Activated T-helper 9 cell treated with anti-CD3 and anti-CD28 coated beads, Interleukin-2, amount 50 U/mL, for 16 hours (primary cell): ENCODE results near the gene DNAAF1.

Source experiments
- DNase-seq: peaks from one replicate; pipeline ENCODE4 v3.0.0-alpha.2; 2020; ENCODE audit warnings: low read depth

DNAAF1 gene

GRCh38 chr16:84124257-84125073 is 20.6 kb upstream of the DNAAF1 start:
- no peak for DNase-seq

GRCh38 chr16:84131117-84131516 is 14.0 kb upstream of the DNAAF1 start:
- DNase-seq, result no peak

GRCh38 chr16:84132527-84133285 is 12.4 kb upstream of the DNAAF1 start:
- DNase-seq, result no peak

GRCh38 chr16:84136331-84137125 is 8.6 kb upstream of the DNAAF1 start:
- DNase-seq, result no peak

GRCh38 chr16:84137287-84137686 is 7.8 kb upstream of the DNAAF1 start:
- no peak for DNase-seq

- DNase-seq, result no peak
Observed at GRCh38 chr16:84137769-84138357, 7.2 kb upstream of the DNAAF1 start.

GRCh38 chr16:84138500-84138823 is 6.6 kb upstream of the DNAAF1 start:
- DNase-seq, result no peak

- DNase-seq, result no peak
Observed at GRCh38 chr16:84138824-84139627, 6.1 kb upstream of the DNAAF1 start.

GRCh38 chr16:84139628-84140258 is 5.4 kb upstream of the DNAAF1 start:
- DNase-seq, result no peak

- DNase-seq, result no peak
Observed at GRCh38 chr16:84141143-84141670, 3.9 kb upstream of the DNAAF1 start.

GRCh38 chr16:84143081-84143480 is 2.0 kb upstream of the DNAAF1 start:
- DNase-seq, result no peak

GRCh38 chr16:84143784-84144199 is 1.3 kb upstream of the DNAAF1 start:
- no peak for DNase-seq

GRCh38 chr16:84144209-84144858 is 774 bp upstream of the DNAAF1 start:
- peak; percentile 25 for DNase-seq

GRCh38 chr16:84150926-84151325 is 5.8 kb downstream of the DNAAF1 start:
- DNase-seq, result no peak

- no peak for DNase-seq
Observed at GRCh38 chr16:84153660-84154214, 8.6 kb downstream of the DNAAF1 start.

GRCh38 chr16:84155226-84155625 is 10.1 kb downstream of the DNAAF1 start:
- no peak for DNase-seq

- no peak for DNase-seq
Observed at GRCh38 chr16:84155771-84156170, 10.7 kb downstream of the DNAAF1 start.

- no peak for DNase-seq
Observed at GRCh38 chr16:84156342-84156784, 11.3 kb downstream of the DNAAF1 start.

GRCh38 chr16:84159007-84159406 is 13.9 kb downstream of the DNAAF1 start:
- DNase-seq, result no peak

GRCh38 chr16:84159800-84160199 is 14.7 kb downstream of the DNAAF1 start:
- DNase-seq, result no peak
